Mesenchymal stem cell (in vitro differentiated cells and primary cell): ENCODE results near the gene RANBP3.

Experiments used
- DNase-seq: peaks from one replicate; pipeline ENCODE4 v3.0.0-alpha.2; 2013
- H2AFZ ChIP-seq: one replicate; pipeline ENCODE4 v1.6.1; 2013; ENCODE audit warnings: low read depth, mild to moderate bottlenecking, control low read depth, inconsistent platforms, low read length, moderate library complexity
- H2AK5ac ChIP-seq: 2 replicates; pipeline ENCODE4 v1.6.1; 2013; ENCODE audit warnings: low read length, moderate library complexity, mild to moderate bottlenecking, inconsistent platforms; ENCODE audit not compliant: severe bottlenecking
- H2BK120ac ChIP-seq: one replicate; pipeline ENCODE4 v1.6.1; 2013; ENCODE audit warnings: low read depth, mild to moderate bottlenecking, inconsistent platforms, low read length, moderate library complexity
- H2BK12ac ChIP-seq, 2 experiments: one replicate each; pipeline ENCODE4 v1.6.1; 2013; ENCODE audit warnings: inconsistent platforms in 2 of 2, low read length in 2 of 2, mild to moderate bottlenecking in 2 of 2, moderate library complexity in 2 of 2, control low read depth in 1 of 2
- H2BK15ac ChIP-seq: one replicate; pipeline ENCODE4 v1.6.1; 2013; ENCODE audit warnings: mild to moderate bottlenecking, low read depth, inconsistent platforms; ENCODE audit not compliant: poor library complexity, severe bottlenecking
- H2BK5ac ChIP-seq: 2 replicates; pipeline ENCODE4 v1.6.1; 2013; ENCODE audit warnings: low read depth, mild to moderate bottlenecking, low read length, control low read depth, inconsistent platforms; ENCODE audit not compliant: poor library complexity, severe bottlenecking
- H3K14ac ChIP-seq, 2 experiments: one replicate each; pipeline ENCODE4 v1.6.1; 2013; ENCODE audit warnings: inconsistent platforms in 2 of 2, low read length in 2 of 2, control low read depth in 1 of 2, mild to moderate bottlenecking in 1 of 2, moderate library complexity in 1 of 2
- H3K18ac ChIP-seq, 2 experiments: one replicate each; pipeline ENCODE4 v1.6.1; 2013; ENCODE audit warnings: inconsistent platforms in 2 of 2, low read length in 2 of 2, control low read depth in 1 of 2, low read depth in 1 of 2, mild to moderate bottlenecking in 1 of 2
- H3K23ac ChIP-seq, 2 experiments: one replicate each; pipeline ENCODE4 v1.6.1; 2013; ENCODE audit warnings: inconsistent platforms in 2 of 2, low read length in 2 of 2, mild to moderate bottlenecking in 2 of 2, moderate library complexity in 2 of 2, control low read depth in 1 of 2
- H3K27ac ChIP-seq: 2 replicates; pipeline ENCODE4 v1.5.1; 2013; ENCODE audit warnings: mild to moderate bottlenecking, moderate library complexity, low read length, control low read depth, inconsistent platforms; ENCODE audit not compliant: poor library complexity, severe bottlenecking
- H3K27me3 ChIP-seq, 2 experiments: 2 replicates each; pipeline versions ENCODE4 v1.6.1 to v1.7.0; 2013; ENCODE audit warnings: low read length in 2 of 2, mild to moderate bottlenecking in 2 of 2, moderate library complexity in 2 of 2, control low read depth in 1 of 2, inconsistent platforms in 1 of 2; ENCODE audit not compliant: control insufficient read depth in 1 of 2, insufficient read depth in 1 of 2
- H3K36me3 ChIP-seq, 2 experiments: 2 replicates each; pipeline versions ENCODE4 v1.6.1 to v1.7.0; 2013; ENCODE audit warnings: low read length in 2 of 2, control low read depth in 1 of 2, inconsistent platforms in 1 of 2, low read depth in 1 of 2, mild to moderate bottlenecking in 1 of 2; ENCODE audit not compliant: insufficient read depth in 2 of 2, control insufficient read depth in 1 of 2
- H3K4ac ChIP-seq, 2 experiments: one replicate each; pipeline ENCODE4 v1.6.1; 2013; ENCODE audit warnings: inconsistent platforms in 2 of 2, low read length in 2 of 2, mild to moderate bottlenecking in 2 of 2, moderate library complexity in 2 of 2, control low read depth in 1 of 2, low read depth in 1 of 2
- H3K4me1 ChIP-seq: 2 replicates; pipeline ENCODE4 v1.6.1; 2013; ENCODE audit warnings: low read depth, low read length, control low read depth; ENCODE audit not compliant: control insufficient read depth, insufficient read depth
- H3K4me2 ChIP-seq: 2 replicates; pipeline ENCODE4 v1.6.1; 2013; ENCODE audit warnings: low read length, mild to moderate bottlenecking, inconsistent platforms; ENCODE audit not compliant: poor library complexity, severe bottlenecking
- H3K4me3 ChIP-seq, 2 experiments: 2 replicates each; pipeline versions ENCODE4 v1.5.1 to v1.7.0; 2013; ENCODE audit warnings: low read length in 2 of 2, mild to moderate bottlenecking in 2 of 2, control low read depth in 1 of 2, low read depth in 1 of 2; ENCODE audit not compliant: insufficient read depth in 1 of 2
- H3K79me1 ChIP-seq: replicated peaks from 2 replicates; pipeline ENCODE4 v1.6.1; 2013; ENCODE audit warnings: mild to moderate bottlenecking, control low read depth, low read length, inconsistent platforms; ENCODE audit not compliant: poor library complexity, severe bottlenecking
- H3K9ac ChIP-seq: 2 replicates; pipeline ENCODE4 v1.7.0; 2013; ENCODE audit warnings: mild to moderate bottlenecking, low read length, moderate library complexity
- H3K9me3 ChIP-seq: 2 replicates; pipeline ENCODE4 v1.7.0; 2013; ENCODE audit warnings: mild to moderate bottlenecking, low read length; ENCODE audit not compliant: control insufficient read depth
- H4K8ac ChIP-seq: one replicate; pipeline ENCODE4 v1.6.1; 2013; ENCODE audit warnings: inconsistent platforms, mild to moderate bottlenecking, low read length, moderate library complexity
- H4K91ac ChIP-seq: one replicate; pipeline ENCODE4 v1.6.1; 2013; ENCODE audit warnings: mild to moderate bottlenecking, low read length, inconsistent platforms
- WGBS: methylation state at CpG from one replicate; pipeline ENCODE4 v1.1.7; 2013; ENCODE audit warnings: mixed read lengths; 5-methylcytosine and 5-hydroxymethylcytosine counted together

Gene RANBP3

DNA sequence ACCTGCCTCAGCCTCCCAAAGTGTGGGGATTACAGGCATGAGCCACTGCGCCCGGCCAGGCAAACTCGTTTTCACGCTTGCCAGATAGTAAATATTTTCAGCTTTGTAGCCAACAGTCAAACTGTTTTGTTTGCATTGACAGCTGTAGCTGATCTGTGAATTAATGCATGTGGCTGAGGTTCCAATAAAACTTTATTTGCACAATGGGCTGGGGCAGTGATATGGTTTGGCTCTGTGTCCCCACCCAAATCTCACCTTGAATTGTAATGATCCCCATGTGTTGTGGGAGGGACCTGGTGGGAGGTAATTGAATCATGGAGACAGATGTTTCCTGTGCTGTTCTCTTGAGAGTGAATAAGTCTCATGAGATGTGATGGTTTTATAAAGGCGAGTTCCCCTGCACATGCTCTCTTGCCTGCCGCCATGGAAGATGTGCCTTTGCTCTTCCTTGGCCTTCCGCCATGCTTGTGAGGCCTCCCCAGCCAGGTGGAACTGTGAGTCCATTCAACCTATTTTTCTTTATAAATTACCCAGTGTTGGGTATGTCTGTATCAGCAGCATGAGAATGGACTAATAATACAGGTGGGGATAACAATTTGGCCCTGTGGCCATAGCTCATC lies 22.4 kb upstream of the RANBP3 start:
- Histone ChIP-seq H2AFZ (no peak overlapping the region), H4K8ac (no peak overlapping the region), H3K4me2 (no peak overlapping the region), H2BK120ac (no peak overlapping the region), H3K27ac (no peak overlapping the region), H3K27me3 (no peaks in the 10 kb centered on the region), H3K36me3 (peaks cover 22 to 86% of the 10 kb centered on the region in 2 experiments), H3K79me1 (no peaks in the 10 kb centered on the region), H3K18ac (no peak overlapping the region), H3K9ac (no peak overlapping the region), H3K23ac (no peak overlapping the region), H3K14ac (no peak overlapping the region), H3K4ac (no peak overlapping the region), H2BK5ac (no peak overlapping the region), H2BK15ac (no peak overlapping the region), H3K4me1 (peaks cover 3% of the 10 kb centered on the region), H4K91ac (no peak overlapping the region), H3K4me3 (no peak overlapping the region), H3K9me3 (no peaks in the 10 kb centered on the region), H2AK5ac (no peak overlapping the region), H2BK12ac (no peak overlapping the region)
- WGBS, result 89% methylated on average over 6 of the region's 7 CpGs
- DNase-seq, result no peak

DNA sequence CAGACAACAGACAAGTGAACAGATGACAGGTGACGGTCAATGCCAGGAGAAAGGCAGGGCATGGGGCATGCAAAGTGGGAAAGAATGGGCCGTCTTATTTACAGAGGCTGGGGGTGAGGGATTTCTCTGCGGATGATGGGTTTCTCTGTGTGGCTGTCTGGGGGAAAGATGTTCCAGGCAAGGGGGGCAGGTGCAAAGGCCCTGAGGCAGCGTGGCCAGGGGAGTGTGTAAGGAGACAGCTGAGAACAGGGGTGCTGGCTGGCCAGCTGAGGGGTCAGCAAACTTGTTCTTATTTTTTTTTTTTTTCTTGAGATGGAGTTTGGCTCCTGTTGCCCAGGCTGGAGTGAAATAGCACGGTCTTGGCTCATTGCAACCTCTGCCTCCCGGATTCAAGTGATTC lies 21.8 kb upstream of the RANBP3 start:
- Histone ChIP-seq H3K23ac (no peak overlapping the region), H3K9ac (no peak overlapping the region), H4K8ac (no peak overlapping the region), H2BK5ac (no peak overlapping the region), H2BK120ac (no peak overlapping the region), H3K14ac (no peak overlapping the region), H3K36me3 (peaks cover 28 to 82% of the 10 kb centered on the region in 2 experiments), H3K4me2 (no peak overlapping the region), H3K9me3 (no peaks in the 10 kb centered on the region), H3K4ac (no peak overlapping the region), H2BK12ac (no peak overlapping the region), H2AFZ (no peak overlapping the region), H3K4me1 (peaks cover 3% of the 10 kb centered on the region), H3K4me3 (no peak overlapping the region), H3K27me3 (no peaks in the 10 kb centered on the region), H2AK5ac (no peak overlapping the region), H3K79me1 (no peaks in the 10 kb centered on the region), H3K18ac (no peak overlapping the region), H3K27ac (no peak overlapping the region), H2BK15ac (no peak overlapping the region), H4K91ac (no peak overlapping the region)
- DNase-seq, result no peak
- WGBS, result 98% methylated on average over 6 of the region's 6 CpGs

DNA sequence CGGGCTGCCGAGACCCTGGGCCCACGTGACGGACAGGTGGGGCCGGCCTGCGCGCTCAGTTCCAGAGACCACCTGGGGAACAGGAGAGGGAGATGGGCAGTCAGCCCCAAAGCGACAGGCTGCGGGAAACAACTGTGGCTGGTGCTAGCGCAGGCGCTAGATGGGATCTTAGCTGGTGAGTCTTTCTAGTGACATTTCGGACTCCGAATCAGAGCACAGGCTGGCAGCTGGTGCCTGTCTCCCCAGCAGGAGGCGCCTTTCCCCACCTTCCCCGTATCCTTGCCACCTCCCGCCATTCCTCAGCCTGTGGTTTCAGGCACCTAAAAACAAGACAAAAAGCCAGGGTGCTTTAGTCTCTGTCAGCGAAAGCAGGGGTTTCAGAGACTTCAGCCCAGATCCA lies 19.4 kb upstream of the RANBP3 start:
- H3K79me1 ChIP-seq, result no peaks in the 10 kb centered on the region
- no peak overlapping the region for H3K4ac ChIP-seq
- H2BK15ac ChIP-seq, result no peak overlapping the region
- no peak overlapping the region for H3K18ac ChIP-seq
- H3K14ac ChIP-seq, result no peak overlapping the region
- no peak overlapping the region for H3K27ac ChIP-seq
- no peak overlapping the region for H3K4me2 ChIP-seq
- no peaks in the 10 kb centered on the region for H3K4me1 ChIP-seq
- no peak overlapping the region for H4K91ac ChIP-seq
- no peak overlapping the region for H2BK12ac ChIP-seq
- no peak overlapping the region for H3K4me3 ChIP-seq
- no peak overlapping the region for H2BK120ac ChIP-seq
- DNase-seq, result no peak
- H3K9ac ChIP-seq, result no peak overlapping the region
- no peaks in the 10 kb centered on the region for H3K27me3 ChIP-seq
- peaks cover 23 to 75% of the 10 kb centered on the region in 2 experiments for H3K36me3 ChIP-seq
- H3K9me3 ChIP-seq, result no peaks in the 10 kb centered on the region
- no peak overlapping the region for H2AK5ac ChIP-seq
- H2AFZ ChIP-seq, result no peak overlapping the region
- H4K8ac ChIP-seq, result no peak overlapping the region
- 76% methylated on average over 17 of the region's 17 CpGs for WGBS
- H3K23ac ChIP-seq, result no peak overlapping the region
- H2BK5ac ChIP-seq, result no peak overlapping the region

DNA sequence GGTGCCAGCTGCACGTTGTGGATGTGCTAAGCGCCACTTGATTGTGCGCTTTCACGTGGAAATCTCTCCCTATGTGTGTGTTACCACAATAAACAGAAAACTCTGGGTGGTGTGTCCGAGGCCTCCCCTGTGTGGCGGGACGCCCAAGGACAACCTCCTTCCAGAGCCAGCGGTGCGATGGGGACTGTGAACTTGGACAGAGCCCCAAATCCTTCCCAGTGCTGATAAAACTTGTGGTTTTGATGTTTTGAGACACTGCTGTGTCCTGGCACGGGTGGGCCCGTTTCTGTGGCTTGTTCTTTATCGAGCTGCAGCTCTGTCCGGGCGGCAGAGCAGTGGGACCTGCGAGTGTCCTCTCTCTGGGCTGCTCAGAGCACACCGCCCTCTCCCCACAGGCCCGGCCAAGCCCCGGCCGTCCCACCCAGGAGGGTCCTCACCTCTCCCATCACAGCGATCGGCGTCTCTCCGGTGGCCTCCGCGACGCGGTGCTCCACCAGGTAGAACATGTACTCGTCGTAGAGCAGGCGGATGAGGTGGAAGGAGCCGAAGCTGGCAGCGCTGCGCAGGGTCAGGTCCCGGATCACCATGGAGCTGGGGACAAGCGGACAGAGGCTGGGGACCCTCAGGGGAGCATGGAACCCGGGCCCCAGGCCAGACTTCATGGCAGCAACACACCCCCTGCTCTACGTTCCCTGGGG lies 18.8 kb upstream of the RANBP3 start:
- 93% methylated on average over 37 of the region's 37 CpGs for WGBS
- no peak overlapping the region for H3K14ac ChIP-seq
- no peak overlapping the region for H2AK5ac ChIP-seq
- DNase-seq, result no peak
- H2AFZ ChIP-seq, result no peak overlapping the region
- H3K27me3 ChIP-seq, result no peaks in the 10 kb centered on the region
- no peak overlapping the region for H2BK12ac ChIP-seq
- no peaks in the 10 kb centered on the region for H3K79me1 ChIP-seq
- no peak overlapping the region for H3K27ac ChIP-seq
- H2BK120ac ChIP-seq, result no peak overlapping the region
- no peak overlapping the region for H3K18ac ChIP-seq
- no peak overlapping the region for H2BK5ac ChIP-seq
- H3K4ac ChIP-seq, result no peak overlapping the region
- no peak overlapping the region for H3K9ac ChIP-seq
- no peak overlapping the region for H3K23ac ChIP-seq
- no peak overlapping the region for H2BK15ac ChIP-seq
- no peak overlapping the region for H4K8ac ChIP-seq
- H3K4me3 ChIP-seq, result no peak overlapping the region
- peaks cover 21 to 75% of the 10 kb centered on the region in 2 experiments for H3K36me3 ChIP-seq
- H3K9me3 ChIP-seq, result no peaks in the 10 kb centered on the region
- no peak overlapping the region for H3K4me2 ChIP-seq
- no peaks in the 10 kb centered on the region for H3K4me1 ChIP-seq
- H4K91ac ChIP-seq, result no peak overlapping the region
